PC-9 (cell line): ENCODE results near the gene MAP4. TPM values are rescaled to one million over a fixed set of nuclear protein-coding genes. Genes with fewer than 3 reads are reported as not detected.
A peak's percentile ranks its signal among the peaks of the same experiment; 100 is the strongest.

ENCODE experiments used
- BruUV-seq: library from RNA; stranded (reverse); fragments of 400-500 nt; replicated peaks from 2 replicates; lab custom pipeline; 2021; lab: Mats Ljungman, UMichigan
- CTCF ChIA-PET: fragments of 300-600 bp; sonication (Branson Sonifier 250); formaldehyde crosslinking; loops from one replicate; lab custom pipeline; 2022; ENCODE audit warnings: antibody characterized with exemption; lab: Charles Lee
- POLR2A ChIA-PET: fragments of 300-600 bp; sonication (Branson Sonifier 250); formaldehyde crosslinking; loops from one replicate; lab custom pipeline; 2022; ENCODE audit warnings: antibody characterized with exemption; ENCODE audit not compliant: unreplicated experiment; lab: Charles Lee
- DNase-seq, 2 experiments: peaks; one replicate each; pipeline versions ENCODE4 v3.0.0 to v3.0.0-alpha.2; 2015 to 2022; ENCODE audit warnings: mixed read lengths in 1 of 2
- H2AFZ ChIP-seq: fragments of 200-600 bp; sonication (generic); 2 replicates; pipeline ENCODE4 v1.8.1; 2017; ENCODE audit warnings: antibody characterized with exemption
- H3F3A ChIP-seq: fragments of 200-600 bp; sonication (generic); 2 replicates; pipeline ENCODE4 v1.8.1; 2017; ENCODE audit warnings: antibody characterized with exemption, mild to moderate bottlenecking, low read depth; ENCODE audit not compliant: insufficient read depth
- H3K27ac ChIP-seq: fragments of 200-600 bp; sonication (generic); 2 replicates; pipeline ENCODE4 v1.6.1; 2016; ENCODE audit warnings: mixed run types
- H3K27me3 ChIP-seq: fragments of 200-600 bp; sonication (generic); 2 replicates; pipeline ENCODE4 v1.6.1; 2016; ENCODE audit warnings: low read depth, mixed run types; ENCODE audit not compliant: insufficient read depth
- H3K36me3 ChIP-seq: fragments of 200-600 bp; sonication (generic); 2 replicates; pipeline ENCODE4 v1.6.1; 2016; ENCODE audit warnings: low read depth, mixed run types
- H3K4me1 ChIP-seq: fragments of 200-600 bp; sonication (generic); replicated peaks from 2 replicates; pipeline ENCODE4 v1.6.1; 2016; ENCODE audit warnings: mixed run types; ENCODE audit not compliant: insufficient read depth
- H3K4me2 ChIP-seq: fragments of 200-600 bp; sonication (generic); 2 replicates; pipeline ENCODE4 v1.6.1; 2017; ENCODE audit warnings: mixed run types
- H3K4me3 ChIP-seq: fragments of 200-600 bp; sonication (generic); 2 replicates; pipeline ENCODE4 v1.6.1; 2016; ENCODE audit warnings: mixed run types
- H3K79me2 ChIP-seq: fragments of 200-600 bp; sonication (generic); 2 replicates; pipeline ENCODE4 v1.6.1; 2017; ENCODE audit warnings: low read depth, mixed run types
- H3K9me2 ChIP-seq: fragments of 200-600 bp; sonication (generic); 2 replicates; pipeline ENCODE4 v1.8.1; 2017; ENCODE audit warnings: mild to moderate bottlenecking; ENCODE audit not compliant: insufficient read depth
- H3K9me3 ChIP-seq: fragments of 200-600 bp; sonication (generic); 2 replicates; pipeline ENCODE4 v1.8.1; 2016; ENCODE audit warnings: low read depth; ENCODE audit not compliant: insufficient read depth
- H4K20me1 ChIP-seq: fragments of 200-600 bp; sonication (generic); 2 replicates; pipeline ENCODE4 v1.8.1; 2017; ENCODE audit not compliant: insufficient read depth
- CTCF ChIP-seq: fragments of 200-600 bp; sonication (generic); conservative IDR thresholded peaks from 2 replicates; pipeline ENCODE4 v1.6.1; 2017; ENCODE audit warnings: mixed run types, antibody characterized with exemption, mild to moderate bottlenecking, moderate library complexity
- EZH2 ChIP-seq: fragments of 200-600 bp; sonication (generic); IDR thresholded peaks from 2 replicates; pipeline ENCODE4 v1.8.0; 2017; ENCODE audit warnings: antibody characterized with exemption, low read depth
- intact Hi-C: fragments of 100-400 bp; cut with micrococcal nuclease; formaldehyde crosslinking; loops from one replicate; pipeline ENCODE4 v1.10.0; 2022; ENCODE audit not compliant: unreplicated experiment
- total RNA-seq: library from RNA; stranded (reverse); gene quantifications from 2 replicates; pipeline ENCODE4 v1.2.3, GENCODE V29; 2021

The MAP4 gene
- total RNA-seq, 1 experiment from 2014 or later = 187 TPM

- H3K9me2 ChIP-seq = no peaks in the 10 kb centered on the region
- no peak overlapping the region for H3K4me2 ChIP-seq
- peaks cover 52% of the 10 kb centered on the region for H3K79me2 ChIP-seq
- ChIA-PET CTCF (no interaction called here), POLR2A (no interaction called here)
- H2AFZ ChIP-seq = no peak overlapping the region
- no peak overlapping the region for H3K4me3 ChIP-seq
- 0 out of 2 replicates have a peak overlapping the region, but pooled peaks have one; percentile 18 for H3K27ac ChIP-seq
- no TSS peak for BruUV-seq
- H3K36me3 ChIP-seq = no peaks in the 10 kb centered on the region
- peaks cover 37% of the 10 kb centered on the region for H3K4me1 ChIP-seq
- H3K27me3 ChIP-seq = no peaks in the 10 kb centered on the region
- H3F3A ChIP-seq = peaks cover 37% of the 10 kb centered on the region; the same call in 1 of the 2 replicates
- peaks cover 13% of the 10 kb centered on the region; the same call in 1 of the 2 replicates for H4K20me1 ChIP-seq
- TF ChIP-seq EZH2 (no peak), CTCF (no peak)
- no peaks in the 10 kb centered on the region for H3K9me3 ChIP-seq
- intact Hi-C loops = loop anchor here (5.0 kb wide), 1 partner anchor 72 kb away; no protein-coding TSS in a partner anchor
- no peak for DNase-seq
Observed at GRCh38 chr3:48015431-48016180, 610 bp downstream of the MAP4 start.

GRCh38 chr3:48014358-48014757 lies 1.9 kb downstream of the MAP4 start:
- Histone ChIP-seq H3F3A (peaks cover 32% of the 10 kb centered on the region; the same call in 1 of the 2 replicates), H3K4me2 (0 out of 2 replicates have a peak overlapping the region, but pooled peaks have one; percentile 40), H3K9me3 (no peaks in the 10 kb centered on the region), H3K4me3 (no peak overlapping the region), H2AFZ (no peak overlapping the region), H3K27ac (peak overlapping the region; percentile 34), H3K79me2 (peaks cover 57% of the 10 kb centered on the region), H3K27me3 (no peaks in the 10 kb centered on the region), H3K4me1 (peaks cover 37% of the 10 kb centered on the region), H3K9me2 (no peaks in the 10 kb centered on the region), H3K36me3 (no peaks in the 10 kb centered on the region), H4K20me1 (peaks cover 13% of the 10 kb centered on the region; the same call in 1 of the 2 replicates)
- ChIA-PET POLR2A (no interaction called here), CTCF (interaction anchor here (0.5 to 1.5 kb wide), 2 partner anchors 108 to 137 kb away, joined by 4 to 6 read pairs; no protein-coding TSS in a partner anchor)
- DNase-seq = no peak
- no TSS peak for BruUV-seq
- TF ChIP-seq EZH2 = no peak
- no peak for TF ChIP-seq CTCF
- intact Hi-C loops = no loop called here

- Histone ChIP-seq H4K20me1 (peaks cover 13% of the 10 kb centered on the region; the same call in 1 of the 2 replicates), H3K4me3 (no peak overlapping the region), H3K36me3 (no peaks in the 10 kb centered on the region), H3K27ac (peak overlapping the region; percentile 34), H3K9me3 (no peaks in the 10 kb centered on the region), H3K4me1 (peaks cover 29% of the 10 kb centered on the region), H3F3A (peaks cover 28% of the 10 kb centered on the region; the same call in 1 of the 2 replicates), H2AFZ (no peak overlapping the region), H3K79me2 (peaks cover 57% of the 10 kb centered on the region), H3K9me2 (no peaks in the 10 kb centered on the region), H3K4me2 (peak overlapping the region; percentile 40), H3K27me3 (no peaks in the 10 kb centered on the region)
- intact Hi-C loops = no loop called here
- CTCF ChIA-PET = interaction anchor here (0.6 to 1.5 kb wide), 4 partner anchors 23 to 232 kb away, joined by 3 to 14 read pairs (median 4); no protein-coding TSS in a partner anchor
- TF ChIP-seq CTCF = no peak
- no peak for TF ChIP-seq EZH2
- POLR2A ChIA-PET = interaction anchor here (0.6 kb wide), 1 partner anchor 16 kb away, joined by 5 read pairs; no protein-coding TSS in a partner anchor
- peak in 1 of 2 experiments; percentile 65 for DNase-seq
- no TSS peak for BruUV-seq
Observed at GRCh38 chr3:48013288-48013980, 2.8 kb downstream of the MAP4 start.
